NB4 (cell line): ENCODE measurements around the gene DTX3.

ENCODE experiments used
- CTCF ChIP-seq: IDR thresholded peaks from one replicate; pipeline ENCODE4 v1.5.1; 2012; ENCODE audit warnings: low read depth, low read length
- MAX ChIP-seq: IDR thresholded peaks from 2 replicates; pipeline ENCODE4 v1.6.1; 2011; ENCODE audit warnings: low read depth, low read length
- MYC ChIP-seq: IDR thresholded peaks from 2 replicates; pipeline ENCODE4 v1.6.1; 2011; ENCODE audit warnings: low read depth, low read length
- POLR2A ChIP-seq: IDR thresholded peaks from 2 replicates; pipeline ENCODE4 v1.6.1; 2011; ENCODE audit warnings: mild to moderate bottlenecking; ENCODE audit not compliant: insufficient read length; ENCODE audit errors: extremely low read depth

- no peak for TF ChIP-seq MYC
- TF ChIP-seq MAX: no peak
- no peak for TF ChIP-seq CTCF
- TF ChIP-seq POLR2A: no peak
Observed at GRCh38 chr12:57615637-57616036, 11.0 kb downstream of the DTX3 start.
